Hepatocyte (in vitro differentiated cells): ENCODE measurements around the gene USP54. TPM values are rescaled to one million over a fixed set of nuclear protein-coding genes. Genes with fewer than 3 reads are reported as not detected.
"Not testable (repeated sequence)": the region's sequence is repeated elsewhere in the genome, so short reads cannot be mapped to it uniquely, and the experiment has no call there.

Experiments
- DNase-seq: peaks from one replicate; pipeline ENCODE4 v3.0.0-alpha.2; 2016; ENCODE audit warnings: low spot score
- H2AFZ ChIP-seq: fragments of 200-600 bp; sonication (generic); 2 replicates; pipeline ENCODE4 v1.6.0; 2016; ENCODE audit warnings: antibody characterized with exemption, mild to moderate bottlenecking
- H3K27ac ChIP-seq: fragments of 200-600 bp; sonication (generic); 2 replicates; pipeline ENCODE4 v1.5.1; 2016; ENCODE audit warnings: mild to moderate bottlenecking
- H3K27me3 ChIP-seq: fragments of 200-600 bp; sonication (generic); 2 replicates; pipeline ENCODE4 v1.6.1; 2016
- H3K36me3 ChIP-seq: fragments of 200-600 bp; sonication (generic); replicated peaks from 2 replicates; pipeline ENCODE4 v1.5.1; 2016; ENCODE audit warnings: low read depth; ENCODE audit not compliant: insufficient read depth
- H3K4me1 ChIP-seq: fragments of 200-600 bp; sonication (generic); 2 replicates; pipeline ENCODE4 v1.5.1; 2016; ENCODE audit warnings: mild to moderate bottlenecking, moderate library complexity; ENCODE audit not compliant: insufficient read depth
- H3K4me2 ChIP-seq: fragments of 200-600 bp; sonication (generic); 2 replicates; pipeline ENCODE4 v1.6.0; 2016
- H3K4me3 ChIP-seq: fragments of 200-600 bp; sonication (generic); 2 replicates; pipeline ENCODE4 v1.5.1; 2016; ENCODE audit warnings: mild to moderate bottlenecking
- H3K79me2 ChIP-seq: fragments of 200-600 bp; sonication (generic); 2 replicates; pipeline ENCODE4 v1.6.0; 2017; ENCODE audit warnings: mild to moderate bottlenecking
- H3K9me2 ChIP-seq: fragments of 200-600 bp; sonication (generic); replicated peaks from 2 replicates; pipeline ENCODE4 v1.6.0; 2017; ENCODE audit warnings: mild to moderate bottlenecking; ENCODE audit not compliant: insufficient read depth
- H3K9me3 ChIP-seq: fragments of 200-600 bp; sonication (generic); 2 replicates; pipeline ENCODE4 v1.5.1; 2016; ENCODE audit warnings: low read depth, mild to moderate bottlenecking
- H4K20me1 ChIP-seq: fragments of 200-600 bp; sonication (generic); 2 replicates; pipeline ENCODE4 v1.6.0; 2016; ENCODE audit warnings: mild to moderate bottlenecking; ENCODE audit not compliant: insufficient read depth, poor library complexity, severe bottlenecking
- EZH2 ChIP-seq: fragments of 200-600 bp; sonication (generic); IDR thresholded peaks from 2 replicates; pipeline ENCODE4 v1.6.1; 2016; ENCODE audit warnings: antibody characterized with exemption, mild to moderate bottlenecking, borderline replicate concordance
- EZH2phosphoT487 ChIP-seq: fragments of 200-600 bp; sonication (generic); IDR thresholded peaks from one replicate; pipeline ENCODE4 v1.6.1; 2018; ENCODE audit warnings: antibody characterized with exemption, mild to moderate bottlenecking, low read depth, moderate library complexity; ENCODE audit not compliant: unreplicated experiment, severe bottlenecking
- WGBS: methylation state at CpG from one replicate; pipeline ENCODE4 v1.1.6; 2016; ENCODE audit warnings: low lambda C conversion rate; ENCODE audit errors: missing lambda C conversion rate; 5-methylcytosine and 5-hydroxymethylcytosine counted together
- polyA plus RNA-seq: library from polyadenylated mRNA; unstranded; fragments of >200 nt; fragmentation: Nextera tagmentation; extraction: Ambion mirVana; gene quantifications from 2 replicates; pipeline ENCODE4 v1.2.1, GENCODE V29; 2016
- total RNA-seq: library from RNA; depleted of rRNA; stranded (reverse); fragments of >200 nt; gene quantifications from 2 replicates; pipeline ENCODE4 v1.2.3, GENCODE V29; 2014
- TF ChIP-seq, protein P1 (sequence below): fragments of 200-600 bp; sonication (generic); IDR thresholded peaks from 2 replicates; pipeline ENCODE4 v1.5.1; 2016; ENCODE audit warnings: antibody characterized with exemption, mild to moderate bottlenecking; ENCODE audit not compliant: poor library complexity

Gene USP54
- total and polyA plus RNA-seq, 2 experiments from 2014 or later, result 13.2 to 61.6 TPM

DNA sequence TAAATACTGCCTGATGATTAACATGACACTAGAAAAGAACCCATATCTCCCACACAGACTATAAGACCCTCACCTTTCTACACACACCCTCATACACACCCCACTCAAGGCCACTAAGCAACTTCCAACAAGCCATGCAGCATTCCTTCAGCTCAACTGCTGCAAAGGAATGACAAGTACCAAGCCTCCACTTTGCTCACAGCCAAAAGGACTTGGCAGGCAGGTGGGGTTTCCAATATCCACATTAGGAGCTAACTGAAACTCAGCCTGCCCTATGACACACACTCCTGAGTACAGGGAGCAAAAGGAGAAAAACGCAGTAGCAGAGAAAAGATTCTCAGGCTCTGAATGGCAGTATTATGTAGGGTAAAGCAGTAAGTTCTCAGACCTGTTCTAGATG, 13.4 kb downstream of the USP54 start:
- TF ChIP-seq, protein P1, sequence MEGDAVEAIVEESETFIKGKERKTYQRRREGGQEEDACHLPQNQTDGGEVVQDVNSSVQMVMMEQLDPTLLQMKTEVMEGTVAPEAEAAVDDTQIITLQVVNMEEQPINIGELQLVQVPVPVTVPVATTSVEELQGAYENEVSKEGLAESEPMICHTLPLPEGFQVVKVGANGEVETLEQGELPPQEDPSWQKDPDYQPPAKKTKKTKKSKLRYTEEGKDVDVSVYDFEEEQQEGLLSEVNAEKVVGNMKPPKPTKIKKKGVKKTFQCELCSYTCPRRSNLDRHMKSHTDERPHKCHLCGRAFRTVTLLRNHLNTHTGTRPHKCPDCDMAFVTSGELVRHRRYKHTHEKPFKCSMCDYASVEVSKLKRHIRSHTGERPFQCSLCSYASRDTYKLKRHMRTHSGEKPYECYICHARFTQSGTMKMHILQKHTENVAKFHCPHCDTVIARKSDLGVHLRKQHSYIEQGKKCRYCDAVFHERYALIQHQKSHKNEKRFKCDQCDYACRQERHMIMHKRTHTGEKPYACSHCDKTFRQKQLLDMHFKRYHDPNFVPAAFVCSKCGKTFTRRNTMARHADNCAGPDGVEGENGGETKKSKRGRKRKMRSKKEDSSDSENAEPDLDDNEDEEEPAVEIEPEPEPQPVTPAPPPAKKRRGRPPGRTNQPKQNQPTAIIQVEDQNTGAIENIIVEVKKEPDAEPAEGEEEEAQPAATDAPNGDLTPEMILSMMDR, result no peak
- TF ChIP-seq EZH2phosphoT487 (no peak), EZH2 (no peak)
- Histone ChIP-seq H3K79me2 (peaks cover 67% of the 10 kb centered on the region), H3K4me2 (peak overlapping the region; percentile 5), H3K9me3 (no peaks in the 10 kb centered on the region), H3K27ac (peak overlapping the region; percentile 72), H3K4me3 (no peak overlapping the region), H3K36me3 (no peaks in the 10 kb centered on the region), H3K9me2 (no peaks in the 10 kb centered on the region), H2AFZ (no peak overlapping the region), H4K20me1 (no peaks in the 10 kb centered on the region), H3K27me3 (no peaks in the 10 kb centered on the region), H3K4me1 (peaks cover 19% of the 10 kb centered on the region)
- DNase-seq, result peak; percentile 60
- WGBS, result 52% methylated on average over 1 of the region's 1 CpG

DNA sequence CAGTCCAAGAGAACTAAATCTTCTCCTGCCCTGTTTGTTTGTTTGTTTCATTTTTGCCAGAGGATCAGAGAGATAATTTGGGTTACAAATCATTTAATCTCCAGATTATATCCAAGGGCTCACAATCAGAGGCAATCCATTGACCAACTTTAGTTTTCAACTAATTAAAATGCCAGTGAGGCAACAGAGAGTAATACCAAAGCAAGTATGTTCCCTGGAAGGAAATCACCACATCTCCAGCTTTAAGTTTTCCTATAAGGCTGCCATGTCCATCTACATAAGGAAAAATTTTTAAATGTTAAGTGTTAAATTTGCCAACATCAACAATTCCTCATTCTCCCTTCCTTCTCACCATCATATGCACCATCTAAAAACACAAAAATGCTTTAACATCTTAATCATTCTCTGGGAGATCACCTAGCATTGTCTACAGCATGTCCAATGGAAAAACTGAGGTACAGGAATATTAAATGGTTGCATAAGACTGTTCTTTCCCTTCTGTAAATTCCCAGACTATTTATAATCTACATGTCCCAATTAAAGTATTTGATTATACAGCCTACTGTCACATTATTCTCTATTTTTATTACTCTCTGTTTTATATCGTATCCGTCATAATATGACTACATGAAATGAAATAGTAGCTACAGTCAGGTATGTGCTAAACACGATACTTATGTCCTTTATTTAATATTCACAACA, 14.1 kb downstream of the USP54 start:
- Histone ChIP-seq H3K36me3 (no peaks in the 10 kb centered on the region), H3K4me1 (peaks cover 19% of the 10 kb centered on the region), H3K27ac (peak overlapping the region; percentile 72), H3K79me2 (peaks cover 59% of the 10 kb centered on the region), H4K20me1 (no peaks in the 10 kb centered on the region), H3K9me2 (no peaks in the 10 kb centered on the region), H3K27me3 (no peaks in the 10 kb centered on the region), H2AFZ (no peak overlapping the region), H3K4me3 (no peak overlapping the region), H3K4me2 (peak overlapping the region; percentile 6), H3K9me3 (no peaks in the 10 kb centered on the region)
- DNase-seq, result no peak
- no peak for TF ChIP-seq EZH2phosphoT487
- no peak for TF ChIP-seq EZH2
- TF ChIP-seq, protein P1, result no peak
- 93% methylated on average over 3 of the region's 3 CpGs for WGBS

DNA sequence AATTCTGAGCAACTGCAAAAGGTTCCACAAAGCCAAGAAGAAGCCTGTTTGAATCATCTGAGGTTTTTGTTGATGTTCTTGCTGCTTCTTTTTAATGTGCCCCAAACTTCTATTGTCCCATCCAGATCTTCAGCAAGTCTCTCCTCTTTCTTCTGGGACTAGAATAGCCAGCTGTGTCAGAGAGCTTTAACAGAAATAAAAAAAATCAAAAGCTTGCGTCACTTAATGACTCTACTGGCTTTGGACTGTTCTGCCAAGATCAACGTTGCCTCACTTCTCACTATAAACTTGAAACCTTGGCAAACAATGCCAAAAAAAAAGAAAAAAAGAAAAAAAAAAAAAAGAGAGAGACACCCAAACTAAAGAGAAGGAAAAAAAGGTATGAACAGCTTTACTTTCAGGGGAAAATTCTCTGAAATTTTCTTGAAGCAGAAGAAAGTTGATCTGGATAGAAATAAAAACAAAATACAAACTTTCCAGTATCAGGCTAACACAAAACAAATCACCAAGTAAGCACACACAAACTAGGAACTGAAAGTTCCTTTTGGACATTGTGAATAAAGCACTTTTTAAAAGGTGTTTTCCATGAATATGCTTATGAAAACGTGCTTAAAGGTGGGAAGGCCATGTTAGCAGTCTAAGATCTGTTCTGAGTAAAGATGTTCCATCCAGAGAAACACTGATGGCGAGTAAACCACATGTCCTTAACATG, 14.8 kb downstream of the USP54 start:
- no peaks in the 10 kb centered on the region for H3K27me3 ChIP-seq
- H3K79me2 ChIP-seq, result peaks cover 52% of the 10 kb centered on the region
- 54% methylated on average over 4 of the region's 4 CpGs for WGBS
- H4K20me1 ChIP-seq, result no peaks in the 10 kb centered on the region
- H3K4me1 ChIP-seq, result peaks cover 19% of the 10 kb centered on the region
- no peaks in the 10 kb centered on the region for H3K36me3 ChIP-seq
- H3K9me2 ChIP-seq, result no peaks in the 10 kb centered on the region
- TF ChIP-seq, protein P1, result no peak
- TF ChIP-seq EZH2, result no peak
- TF ChIP-seq EZH2phosphoT487, result no peak
- no peak overlapping the region for H3K4me3 ChIP-seq
- H3K4me2 ChIP-seq, result peak overlapping the region; percentile 36
- DNase-seq, result peak; percentile 43
- peak overlapping the region; percentile 72 for H3K27ac ChIP-seq
- no peak overlapping the region for H2AFZ ChIP-seq
- no peaks in the 10 kb centered on the region for H3K9me3 ChIP-seq

DNA sequence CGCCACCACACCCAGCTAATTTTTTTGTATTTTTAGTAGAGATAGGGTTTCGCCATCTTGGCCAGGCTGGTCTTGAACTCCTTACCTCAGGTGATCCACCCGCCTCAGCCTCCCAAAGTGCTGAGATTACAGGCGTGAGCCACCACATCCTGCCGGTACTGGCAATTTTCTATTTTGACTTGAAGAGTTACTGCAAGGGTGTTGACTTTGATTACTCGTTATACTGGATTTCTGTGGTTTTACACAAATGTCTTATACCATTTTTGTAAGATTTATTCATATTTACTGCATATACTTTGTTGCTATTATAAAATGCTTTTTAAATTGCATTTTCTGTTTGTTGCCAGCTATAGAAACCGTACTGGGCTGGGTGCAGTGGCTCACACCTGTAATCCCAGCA, 24.1 kb downstream of the USP54 start:
- not testable (repeated sequence) for H3K27ac ChIP-seq, H4K20me1 ChIP-seq, H3K9me2 ChIP-seq, H3K9me3 ChIP-seq, DNase-seq, H3K27me3 ChIP-seq, H3K79me2 ChIP-seq, H2AFZ ChIP-seq, H3K36me3 ChIP-seq, H3K4me2 ChIP-seq, H3K4me3 ChIP-seq, H3K4me1 ChIP-seq
- 98% methylated on average over 7 of the region's 7 CpGs for WGBS
